HG02642 (cell line): ENCODE measurements around the gene SERINC1.

ENCODE experiments used
- ATAC-seq: cut with Tn5 transposase; IDR thresholded peaks from one replicate; pipeline ENCODE4 v1.9.1; 2021; ENCODE audit warnings: mild to moderate bottlenecking; ENCODE audit not compliant: unreplicated experiment, poor library complexity

SERINC1 gene

GRCh38 chr6:122445274-122445673 lies 26.3 kb downstream of the SERINC1 start:
- ATAC-seq = no peak

DNA sequence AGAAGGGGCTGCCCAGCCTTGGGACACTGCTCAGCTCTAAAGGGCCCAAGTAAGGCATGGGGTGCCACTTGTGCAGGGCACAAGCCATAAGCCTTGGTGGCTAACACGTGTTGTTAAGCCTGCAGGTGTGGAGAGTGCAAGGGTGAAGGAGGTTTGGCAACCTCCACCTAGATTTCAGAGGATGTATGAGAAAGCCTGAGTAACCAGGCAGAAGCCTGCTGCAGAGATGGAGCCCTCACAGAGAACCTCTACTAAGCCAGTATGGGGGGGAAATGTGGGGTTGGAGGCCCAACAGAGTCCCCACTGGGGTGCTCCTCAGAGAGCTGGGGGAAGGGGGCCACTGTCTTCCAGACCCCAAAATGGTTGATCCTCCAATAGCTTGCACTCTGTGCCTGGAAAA lies 32.6 kb downstream of the SERINC1 start:
- no peak for ATAC-seq

DNA sequence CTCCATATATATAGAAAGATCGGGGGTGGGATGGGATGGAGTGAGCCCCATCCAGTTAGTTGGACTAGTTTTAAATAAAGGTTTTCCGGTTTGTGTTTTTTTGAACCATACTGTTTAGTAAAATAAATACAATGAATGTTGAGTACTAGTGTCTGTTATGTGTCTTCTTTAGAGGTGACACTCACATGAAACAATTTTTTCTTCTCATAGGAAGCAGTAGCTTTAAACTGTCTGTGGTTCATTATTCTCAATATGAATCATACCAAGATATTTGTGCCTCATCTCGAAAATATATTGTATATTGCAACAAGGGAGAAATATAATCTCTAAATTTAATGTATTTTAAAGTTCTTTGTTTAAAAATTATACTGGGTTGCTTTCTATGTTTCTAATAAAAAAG lies 38.8 kb downstream of the SERINC1 start:
- ATAC-seq = no peak

- ATAC-seq = no peak
Observed at GRCh38 chr6:122431780-122432179, 39.8 kb downstream of the SERINC1 start.

DNA sequence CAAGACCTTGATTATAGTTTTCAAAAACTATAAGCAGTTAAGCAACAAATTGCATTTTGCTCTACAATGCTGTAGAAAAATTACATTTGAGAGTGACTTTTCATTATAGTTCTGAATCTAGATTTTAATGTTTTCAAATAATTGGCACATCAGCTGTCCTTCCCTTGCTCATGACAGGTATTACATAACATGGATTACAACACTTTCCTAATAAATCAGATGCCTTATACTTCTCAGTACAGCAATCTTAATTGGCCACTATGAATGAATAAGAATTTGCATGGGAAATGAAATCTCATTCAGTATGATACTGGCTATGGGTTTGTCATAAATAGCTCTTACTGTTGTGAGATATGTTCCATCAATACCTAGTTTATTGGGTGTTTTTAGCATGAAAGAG lies 42.3 kb downstream of the SERINC1 start:
- no peak for ATAC-seq

GRCh38 chr6:122428781-122429180 lies 42.8 kb downstream of the SERINC1 start:
- ATAC-seq = no peak

DNA sequence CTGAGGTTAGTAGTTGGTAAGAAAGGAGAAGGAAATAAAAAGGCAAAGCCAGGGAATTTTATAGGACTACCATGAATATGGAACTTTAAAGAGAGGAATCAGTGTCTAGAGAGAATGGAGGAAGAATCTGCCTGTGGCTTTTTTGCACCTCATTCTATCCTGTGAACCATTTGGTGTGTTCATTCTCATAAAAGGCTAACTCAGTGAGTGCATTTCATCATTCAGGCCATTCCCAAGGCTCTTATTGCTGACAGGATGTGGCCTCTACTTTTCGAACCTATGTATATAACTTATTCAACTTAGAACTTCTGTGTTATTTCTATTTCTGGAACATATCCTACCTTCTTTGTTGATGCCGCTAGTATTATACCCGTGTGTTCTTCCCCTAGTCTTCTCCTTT lies 45.0 kb downstream of the SERINC1 start:
- ATAC-seq = no peak

- no peak for ATAC-seq
Observed at GRCh38 chr6:122423734-122424133, 47.9 kb downstream of the SERINC1 start.

DNA sequence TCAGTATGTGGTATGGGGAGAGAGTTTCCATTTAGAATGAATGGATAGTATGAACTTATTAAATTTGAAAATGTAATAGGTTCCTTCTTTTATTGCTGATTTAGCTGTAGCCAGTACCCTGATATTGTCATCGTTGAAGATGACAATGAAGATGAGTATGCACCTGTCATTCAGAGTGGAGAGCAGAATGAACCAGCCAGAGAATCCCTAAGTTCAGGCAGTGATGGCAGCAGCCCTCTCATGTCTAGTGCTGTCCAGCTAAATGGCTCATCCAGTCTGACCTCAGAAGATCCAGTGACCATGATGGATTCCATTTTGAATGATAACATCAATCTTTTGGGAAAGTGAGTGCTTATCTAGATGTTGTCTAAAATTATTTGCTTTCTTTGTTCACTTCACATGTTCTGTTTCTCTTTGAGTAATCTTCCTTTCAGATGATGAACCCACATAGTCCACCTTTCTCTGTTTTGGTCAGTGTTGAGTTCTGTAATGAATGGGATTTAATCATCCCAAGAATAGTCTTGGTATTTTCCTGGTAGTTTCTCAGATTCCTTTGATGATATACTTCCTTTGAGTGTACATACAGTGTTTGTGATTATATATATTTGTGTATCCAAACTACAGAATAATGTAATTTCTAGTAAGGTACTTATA lies 48.9 kb downstream of the SERINC1 start:
- ATAC-seq = peak; percentile 89

GRCh38 chr6:122422003-122422402 lies 49.6 kb downstream of the SERINC1 start:
- ATAC-seq = no peak

DNA sequence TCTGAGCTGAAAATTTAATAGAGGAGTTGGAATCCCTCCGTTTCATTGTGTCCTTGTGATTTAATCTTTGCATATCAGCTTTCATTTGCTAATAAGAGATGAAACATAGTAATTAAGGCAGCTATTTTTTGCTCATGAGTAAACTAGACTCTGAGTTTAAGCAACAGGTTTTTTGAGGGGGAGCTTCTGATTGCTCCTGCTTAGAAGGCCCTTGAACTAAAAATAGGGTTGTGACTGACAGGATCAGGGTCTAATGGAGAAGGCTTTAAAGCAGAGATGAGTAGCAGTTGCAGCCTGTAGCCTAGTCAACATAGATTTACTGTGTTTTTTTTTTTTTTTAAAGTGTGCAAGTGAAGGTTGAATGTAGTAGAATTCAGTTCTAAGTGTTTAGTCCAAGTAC lies 54.8 kb downstream of the SERINC1 start:
- no peak for ATAC-seq

DNA sequence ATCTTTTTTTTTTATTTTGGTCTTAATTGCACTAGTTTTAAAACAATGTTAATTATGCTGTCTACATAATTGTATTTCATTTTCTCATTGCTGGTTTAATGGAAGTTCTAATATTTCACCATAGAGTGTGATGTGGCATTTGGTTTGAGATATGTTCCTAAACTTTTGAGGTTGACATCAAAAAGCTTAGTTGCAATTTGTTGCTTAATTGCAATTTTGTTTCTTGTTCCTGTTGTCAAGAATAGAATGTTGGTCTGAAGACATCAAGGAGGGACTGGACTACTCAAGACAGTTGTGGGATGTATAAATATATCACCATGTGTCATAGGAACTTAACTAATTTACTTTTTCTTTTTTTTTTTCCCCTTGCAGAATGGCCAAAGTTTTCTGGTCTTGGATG lies 59.6 kb downstream of the SERINC1 start:
- ATAC-seq = no peak

- no peak for ATAC-seq
Observed at GRCh38 chr6:122408702-122409458, 62.7 kb downstream of the SERINC1 start.

- no peak for ATAC-seq
Observed at GRCh38 chr6:122408240-122408639, 63.4 kb downstream of the SERINC1 start.

GRCh38 chr6:122407712-122408111 lies 63.9 kb downstream of the SERINC1 start:
- ATAC-seq = no peak

GRCh38 chr6:122406187-122406586 lies 65.4 kb downstream of the SERINC1 start:
- no peak for ATAC-seq

GRCh38 chr6:122405417-122405816 lies 66.2 kb downstream of the SERINC1 start:
- ATAC-seq = no peak

GRCh38 chr6:122404444-122404843 lies 67.2 kb downstream of the SERINC1 start:
- ATAC-seq = no peak

GRCh38 chr6:122401104-122401503 lies 70.5 kb downstream of the SERINC1 start:
- no peak for ATAC-seq

DNA sequence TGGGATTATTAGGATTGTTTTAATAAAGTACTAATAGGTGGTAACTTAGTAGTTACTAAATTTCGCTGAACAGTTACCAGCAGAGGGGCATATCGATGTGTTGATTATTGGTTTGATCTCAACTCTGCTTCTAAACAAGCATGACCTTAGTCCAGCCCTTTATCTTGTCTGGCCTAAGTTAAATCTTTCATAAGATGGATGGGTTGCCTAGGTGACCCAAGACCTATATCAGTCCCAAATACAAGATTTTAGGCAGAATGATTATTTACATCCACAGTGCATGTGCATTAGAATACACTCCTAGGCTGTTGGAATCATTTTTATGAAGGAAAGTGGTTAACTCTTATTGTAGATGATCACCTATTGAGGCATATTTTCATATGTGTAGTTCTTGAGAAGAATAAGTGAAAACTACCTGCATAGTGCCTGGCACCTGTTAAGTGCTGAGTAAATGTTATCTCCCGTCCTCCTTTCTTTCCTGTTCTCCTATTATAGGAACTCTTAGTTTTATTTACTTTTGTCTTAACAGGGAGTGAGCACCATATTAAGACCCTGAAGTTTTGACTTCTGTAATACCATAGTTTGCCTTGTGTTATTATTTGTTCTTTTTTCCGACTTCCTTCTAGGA lies 71.0 kb downstream of the SERINC1 start:
- ATAC-seq = no peak

- ATAC-seq = no peak
Observed at GRCh38 chr6:122400121-122400450, 71.5 kb downstream of the SERINC1 start.
